Neural progenitor cell (in vitro differentiated cells): ENCODE results near the gene HLF. TPM values are rescaled to one million over a fixed set of nuclear protein-coding genes. Genes with fewer than 3 reads are reported as not detected.

Experiments
- DNase-seq: peaks from one replicate; pipeline ENCODE4 v3.0.0-alpha.2; 2016; ENCODE audit warnings: low spot score
- H2AFZ ChIP-seq: fragments of 200-600 bp; sonication (generic); replicated peaks from 2 replicates; pipeline ENCODE4 v1.6.1; 2016; ENCODE audit warnings: antibody characterized with exemption
- H3F3A ChIP-seq: fragments of 200-600 bp; sonication (generic); 2 replicates; pipeline ENCODE4 v1.6.1; 2016; ENCODE audit warnings: antibody characterized with exemption, low read depth
- H3K27ac ChIP-seq: fragments of 200-600 bp; sonication (generic); 2 replicates; pipeline ENCODE4 v1.5.1; 2016; ENCODE audit warnings: mild to moderate bottlenecking
- H3K27me3 ChIP-seq: fragments of 200-600 bp; sonication (generic); 2 replicates; pipeline ENCODE4 v1.6.1; 2016; ENCODE audit warnings: mild to moderate bottlenecking, moderate library complexity
- H3K36me3 ChIP-seq: fragments of 200-600 bp; sonication (generic); 2 replicates; pipeline ENCODE4 v1.5.1; 2016
- H3K4me1 ChIP-seq: fragments of 200-600 bp; sonication (generic); 2 replicates; pipeline ENCODE4 v1.6.1; 2016; ENCODE audit warnings: mixed run types
- H3K4me2 ChIP-seq: fragments of 200-600 bp; sonication (generic); 2 replicates; pipeline ENCODE4 v1.6.1; 2016
- H3K4me3 ChIP-seq: fragments of 200-600 bp; sonication (generic); 2 replicates; pipeline ENCODE4 v1.5.1; 2016
- H3K79me2 ChIP-seq: fragments of 200-600 bp; sonication (generic); 2 replicates; pipeline ENCODE4 v1.6.1; 2016; ENCODE audit warnings: low read depth
- H3K9ac ChIP-seq: fragments of 200-600 bp; sonication (generic); 2 replicates; pipeline ENCODE4 v1.6.1; 2016
- H3K9me3 ChIP-seq: fragments of 200-600 bp; sonication (generic); 2 replicates; pipeline ENCODE4 v1.5.1; 2016; ENCODE audit warnings: low read depth
- H4K20me1 ChIP-seq: fragments of 200-600 bp; sonication (generic); 2 replicates; pipeline ENCODE4 v1.6.1; 2016; ENCODE audit warnings: low read depth
- H3K27ac Mint-ChIP-seq: 3 replicates; pipeline ENCODE4 v1.8.0; 2021; ENCODE audit warnings: mixed read lengths
- H3K27me3 Mint-ChIP-seq: 2 replicates; pipeline ENCODE4 v1.8.0; 2022; ENCODE audit warnings: low read depth, mild to moderate bottlenecking, inconsistent platforms, moderate library complexity, mixed read lengths; ENCODE audit not compliant: insufficient read depth
- H3K36me3 Mint-ChIP-seq: 3 replicates; pipeline ENCODE4 v1.8.0; 2021; ENCODE audit warnings: mixed read lengths
- H3K4me1 Mint-ChIP-seq: 3 replicates; pipeline ENCODE4 v1.8.0; 2021; ENCODE audit warnings: mixed read lengths
- H3K4me3 Mint-ChIP-seq: 3 replicates; pipeline ENCODE4 v1.8.0; 2021; ENCODE audit warnings: mild to moderate bottlenecking, moderate library complexity, mixed read lengths
- H3K9me3 Mint-ChIP-seq: 3 replicates; pipeline ENCODE4 v1.8.0; 2020; ENCODE audit warnings: mixed read lengths
- EZH2 ChIP-seq: fragments of 200-600 bp; sonication (generic); IDR thresholded peaks from 2 replicates; pipeline ENCODE4 v1.6.1; 2017; ENCODE audit warnings: antibody characterized with exemption, mild to moderate bottlenecking, moderate library complexity
- EZH2phosphoT487 ChIP-seq: fragments of 200-600 bp; sonication (generic); IDR thresholded peaks from 2 replicates; pipeline ENCODE4 v1.6.1; 2017; ENCODE audit warnings: antibody characterized with exemption
- total RNA-seq: library from RNA; depleted of rRNA; stranded (reverse); fragments of >200 nt; gene quantifications from 2 replicates; pipeline ENCODE4 v1.2.3, GENCODE V29; 2015; ENCODE audit warnings: low replicate concordance
- TF ChIP-seq, protein P1 (sequence below): fragments of 200-600 bp; sonication (generic); IDR thresholded peaks from 2 replicates; pipeline ENCODE4 v1.5.1; 2017; ENCODE audit warnings: antibody characterized with exemption, mild to moderate bottlenecking

The HLF gene
- total RNA-seq, 1 donor from 2014 or later: 0.11 TPM

DNA sequence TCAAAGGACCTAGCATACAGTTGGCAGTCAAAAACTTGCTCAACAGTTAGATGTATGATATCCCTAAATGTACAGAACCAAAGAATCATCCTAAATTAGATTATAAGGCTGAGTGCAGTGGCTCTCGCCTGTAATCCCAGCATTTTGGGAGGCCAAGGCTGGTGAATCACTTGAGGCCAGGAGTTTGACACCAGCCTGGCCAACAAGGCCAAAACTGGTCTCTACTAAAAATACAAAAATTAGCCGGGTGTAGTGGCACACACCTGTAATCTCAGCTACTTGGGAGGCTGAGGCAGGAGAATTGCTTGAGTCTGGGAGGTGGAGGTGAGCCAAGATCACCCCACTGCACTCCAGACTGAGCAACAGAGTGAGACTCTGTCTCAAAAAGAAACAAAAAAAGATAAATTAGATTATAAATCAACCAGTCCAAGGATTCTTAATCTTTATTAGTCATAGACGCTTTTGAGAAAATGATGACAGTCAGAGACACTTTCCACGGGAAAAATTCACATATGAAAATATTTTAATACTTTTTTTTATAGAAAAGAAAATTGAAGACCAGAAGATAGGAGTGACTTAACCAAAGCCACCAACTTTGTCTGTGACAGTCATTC is 79.2 kb downstream of the HLF start:
- H3K27ac Mint-ChIP-seq: no peak overlapping the region
- H4K20me1 ChIP-seq: no peaks in the 10 kb centered on the region
- no peak overlapping the region for H3K27ac ChIP-seq
- H3K4me3 ChIP-seq: no peak overlapping the region
- no peaks in the 10 kb centered on the region for H3K36me3 Mint-ChIP-seq
- no peaks in the 10 kb centered on the region for H3K27me3 ChIP-seq
- H3F3A ChIP-seq: no peaks in the 10 kb centered on the region
- no peak overlapping the region for H3K4me2 ChIP-seq
- H3K79me2 ChIP-seq: no peaks in the 10 kb centered on the region
- TF ChIP-seq EZH2phosphoT487 (no peak), EZH2 (no peak)
- TF ChIP-seq, protein P1, sequence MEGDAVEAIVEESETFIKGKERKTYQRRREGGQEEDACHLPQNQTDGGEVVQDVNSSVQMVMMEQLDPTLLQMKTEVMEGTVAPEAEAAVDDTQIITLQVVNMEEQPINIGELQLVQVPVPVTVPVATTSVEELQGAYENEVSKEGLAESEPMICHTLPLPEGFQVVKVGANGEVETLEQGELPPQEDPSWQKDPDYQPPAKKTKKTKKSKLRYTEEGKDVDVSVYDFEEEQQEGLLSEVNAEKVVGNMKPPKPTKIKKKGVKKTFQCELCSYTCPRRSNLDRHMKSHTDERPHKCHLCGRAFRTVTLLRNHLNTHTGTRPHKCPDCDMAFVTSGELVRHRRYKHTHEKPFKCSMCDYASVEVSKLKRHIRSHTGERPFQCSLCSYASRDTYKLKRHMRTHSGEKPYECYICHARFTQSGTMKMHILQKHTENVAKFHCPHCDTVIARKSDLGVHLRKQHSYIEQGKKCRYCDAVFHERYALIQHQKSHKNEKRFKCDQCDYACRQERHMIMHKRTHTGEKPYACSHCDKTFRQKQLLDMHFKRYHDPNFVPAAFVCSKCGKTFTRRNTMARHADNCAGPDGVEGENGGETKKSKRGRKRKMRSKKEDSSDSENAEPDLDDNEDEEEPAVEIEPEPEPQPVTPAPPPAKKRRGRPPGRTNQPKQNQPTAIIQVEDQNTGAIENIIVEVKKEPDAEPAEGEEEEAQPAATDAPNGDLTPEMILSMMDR: no peak
- H3K4me1 ChIP-seq: no peaks in the 10 kb centered on the region
- H2AFZ ChIP-seq: no peak overlapping the region
- H3K9me3 Mint-ChIP-seq: peaks cover 2% of the 10 kb centered on the region
- no peak for DNase-seq
- peaks cover 8% of the 10 kb centered on the region for H3K27me3 Mint-ChIP-seq
- H3K4me1 Mint-ChIP-seq: no peaks in the 10 kb centered on the region
- no peak overlapping the region for H3K9ac ChIP-seq
- no peaks in the 10 kb centered on the region for H3K36me3 ChIP-seq
- no peak overlapping the region for H3K4me3 Mint-ChIP-seq
- no peaks in the 10 kb centered on the region for H3K9me3 ChIP-seq

GRCh38 chr17:55344514-55344997 is 79.8 kb downstream of the HLF start:
- H3F3A ChIP-seq: no peaks in the 10 kb centered on the region
- H3K36me3 ChIP-seq: no peaks in the 10 kb centered on the region
- no peak overlapping the region for H2AFZ ChIP-seq
- Mint-ChIP-seq H3K27me3 (peaks cover 8% of the 10 kb centered on the region), H3K36me3 (no peaks in the 10 kb centered on the region), H3K4me3 (no peak overlapping the region), H3K27ac (no peak overlapping the region), H3K4me1 (no peaks in the 10 kb centered on the region), H3K9me3 (peaks cover 2% of the 10 kb centered on the region)
- H3K27ac ChIP-seq: no peak overlapping the region
- H3K9me3 ChIP-seq: no peaks in the 10 kb centered on the region
- no peaks in the 10 kb centered on the region for H4K20me1 ChIP-seq
- DNase-seq: no peak
- no peak overlapping the region for H3K4me2 ChIP-seq
- no peak for TF ChIP-seq EZH2
- TF ChIP-seq, protein P1: no peak
- TF ChIP-seq EZH2phosphoT487: no peak
- no peak overlapping the region for H3K4me3 ChIP-seq
- no peaks in the 10 kb centered on the region for H3K27me3 ChIP-seq
- no peaks in the 10 kb centered on the region for H3K79me2 ChIP-seq
- H3K4me1 ChIP-seq: no peaks in the 10 kb centered on the region
- no peak overlapping the region for H3K9ac ChIP-seq

DNA sequence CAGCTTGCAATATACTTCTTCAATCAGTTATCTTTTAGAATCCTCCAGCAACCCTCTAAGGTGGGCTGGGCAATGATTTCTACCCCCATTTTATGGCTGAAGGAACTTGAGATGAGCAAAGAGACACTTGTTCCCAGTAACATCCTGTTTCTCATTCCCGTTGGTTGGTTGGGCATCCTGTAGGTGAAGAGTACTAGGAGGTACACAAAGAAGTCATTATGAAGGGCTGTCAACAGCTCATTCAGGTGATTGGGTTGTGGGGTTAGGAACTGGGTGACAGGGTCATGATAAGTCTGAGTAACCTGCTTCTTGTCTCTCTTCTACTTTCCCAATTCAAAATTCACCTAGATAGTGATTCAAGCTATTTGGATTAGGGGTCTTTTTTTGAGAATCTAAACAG is 80.4 kb downstream of the HLF start:
- TF ChIP-seq, protein P1: no peak
- no peak for TF ChIP-seq EZH2
- TF ChIP-seq EZH2phosphoT487: no peak
- no peak overlapping the region for H3K4me2 ChIP-seq
- Mint-ChIP-seq H3K9me3 (peaks cover 2% of the 10 kb centered on the region), H3K36me3 (no peaks in the 10 kb centered on the region), H3K4me1 (no peaks in the 10 kb centered on the region), H3K4me3 (no peak overlapping the region), H3K27me3 (peaks cover 6% of the 10 kb centered on the region), H3K27ac (no peak overlapping the region)
- H3K9me3 ChIP-seq: no peaks in the 10 kb centered on the region
- no peak overlapping the region for H3K4me3 ChIP-seq
- no peaks in the 10 kb centered on the region for H3K79me2 ChIP-seq
- no peaks in the 10 kb centered on the region for H3K27me3 ChIP-seq
- H3K36me3 ChIP-seq: no peaks in the 10 kb centered on the region
- no peak for DNase-seq
- H3K9ac ChIP-seq: no peak overlapping the region
- no peaks in the 10 kb centered on the region for H3F3A ChIP-seq
- H2AFZ ChIP-seq: no peak overlapping the region
- no peaks in the 10 kb centered on the region for H3K4me1 ChIP-seq
- H4K20me1 ChIP-seq: no peaks in the 10 kb centered on the region
- H3K27ac ChIP-seq: no peak overlapping the region
